HepG2 (cell line): Measurements from ENCODE around the gene CTAG1A. TPM values are rescaled to one million over a fixed set of nuclear protein-coding genes. Genes with fewer than 3 reads are reported as not detected.

Source experiments
- AKNA ChIP-seq: sonication (generic); formaldehyde crosslinking; IDR thresholded peaks from 2 replicates; pipeline ENCODE4 v1.4.0; 2020; ENCODE audit warnings: missing genetic modification reagents, borderline replicate concordance
- ARHGAP35 ChIP-seq: sonication (generic); formaldehyde crosslinking; IDR thresholded peaks from 2 replicates; pipeline ENCODE4 v1.9.0; 2022; ENCODE audit warnings: mild to moderate bottlenecking, inconsistent platforms, moderate library complexity, missing genetic modification reagents, borderline replicate concordance
- CSRNP2 ChIP-seq: sonication (generic); formaldehyde crosslinking; conservative IDR thresholded peaks from 2 replicates; pipeline ENCODE4 v1.8.0; 2022; ENCODE audit warnings: low read depth, missing genetic modification reagents
- DMAP1 ChIP-seq: IDR thresholded peaks from 2 replicates; pipeline ENCODE4 v1.6.1; 2016
- E2F5 ChIP-seq: sonication (generic); formaldehyde crosslinking; conservative IDR thresholded peaks from 2 replicates; pipeline ENCODE4 v1.4.0; 2020; ENCODE audit warnings: missing genetic modification reagents
- EZH2 ChIP-seq: conservative IDR thresholded peaks from 2 replicates; pipeline ENCODE4 v1.6.1; 2012; ENCODE audit warnings: mild to moderate bottlenecking, low read depth, low read length, moderate library complexity
- FIP1L1 ChIP-seq: fragments of 200-400 bp; formaldehyde crosslinking; IDR thresholded peaks from 2 replicates; pipeline ENCODE4 v1.6.1; 2018; ENCODE audit warnings: low read depth, mild to moderate bottlenecking, low read length, moderate library complexity, borderline replicate concordance; ENCODE audit not compliant: insufficient read depth
- FOSL2 ChIP-seq: sonication (generic); formaldehyde crosslinking; IDR thresholded peaks from 2 replicates; pipeline ENCODE4 v1.4.0; 2020; ENCODE audit warnings: missing genetic modification reagents
- FOXJ3 ChIP-seq: sonication (generic); formaldehyde crosslinking; IDR thresholded peaks from 2 replicates; pipeline ENCODE4 v1.4.0; 2020; ENCODE audit warnings: missing genetic modification reagents, mild to moderate bottlenecking, borderline replicate concordance
- MXD3 ChIP-seq: IDR thresholded peaks from 2 replicates; pipeline ENCODE4 v1.6.1; 2016; ENCODE audit warnings: mild to moderate bottlenecking, missing biosample characterization, missing genetic modification reagents
- MXI1 ChIP-seq: IDR thresholded peaks from 3 replicates; pipeline ENCODE4 v1.6.1; 2012; ENCODE audit warnings: low read depth, low read length, inconsistent platforms, borderline replicate concordance
- NFIB ChIP-seq: sonication (generic); formaldehyde crosslinking; IDR thresholded peaks from 2 replicates; pipeline ENCODE4 v1.9.0; 2021; ENCODE audit warnings: missing genetic modification reagents, mild to moderate bottlenecking, borderline replicate concordance
- NFKBIZ ChIP-seq: IDR thresholded peaks from 2 replicates; pipeline ENCODE4 v1.6.1; 2018; ENCODE audit warnings: missing genetic modification reagents, missing compliant biosample characterization
- NFYC ChIP-seq: IDR thresholded peaks from 2 replicates; pipeline ENCODE4 v1.6.1; 2016; ENCODE audit warnings: missing genetic modification reagents, missing compliant biosample characterization
- RCOR2 ChIP-seq: IDR thresholded peaks from 2 replicates; pipeline ENCODE4 v1.6.1; 2016; ENCODE audit warnings: missing biosample characterization, missing genetic modification reagents
- ZFP90 ChIP-seq: sonication (generic); formaldehyde crosslinking; IDR thresholded peaks from 2 replicates; pipeline ENCODE4 v1.8.0; 2022; ENCODE audit warnings: missing genetic modification reagents, mild to moderate bottlenecking, inconsistent platforms, borderline replicate concordance
- ZNF264 ChIP-seq: sonication (generic); formaldehyde crosslinking; IDR thresholded peaks from 2 replicates; pipeline ENCODE4 v1.4.0; 2020; ENCODE audit warnings: missing genetic modification reagents
- ZNF710 ChIP-seq: sonication (generic); formaldehyde crosslinking; IDR thresholded peaks from 2 replicates; pipeline ENCODE4 v1.5.0; 2020; ENCODE audit warnings: mild to moderate bottlenecking, missing genetic modification reagents, borderline replicate concordance
- ZSCAN9 ChIP-seq: IDR thresholded peaks from 2 replicates; pipeline ENCODE4 v1.6.1; 2016; ENCODE audit warnings: borderline replicate concordance
- polyA plus RNA-seq, 8 experiments: library from polyadenylated mRNA; depleted of rRNA in 3 of 8; stranded (reverse) in 7 of 8; unstranded in 1 of 8; fragments of >200 nt; fragmentation: Illumina TruSeq in 4 of 8; extraction: Trizol in 4 of 8; gene quantifications; 2 replicates each; pipeline versions ENCODE4 v1.2.1 to v1.2.3, GENCODE V29; 2011 to 2016; ENCODE audit warnings: low read depth in 4 of 8, missing spikeins in 1 of 8, mixed read lengths in 1 of 8; ENCODE audit not compliant: insufficient read depth in 1 of 8
- total RNA-seq, 5 experiments: library from RNA; depleted of rRNA; stranded (reverse); fragments of >200 nt; fragmentation: Illumina TruSeq; extraction: Trizol; gene quantifications; 2 replicates each; pipeline ENCODE4 v1.2.3, GENCODE V29; 2016; ENCODE audit warnings: low read depth in 1 of 5

CTAG1A gene
- total and polyA plus RNA-seq, 2 of the 13 experiments (the other 11 are each of a cell fraction or from before 2014, with no cell fraction given): not detected

- TF ChIP-seq RCOR2 (no peak), AKNA (CRISPR knock-in tag) (no peak), CSRNP2 (CRISPR knock-in tag) (no peak), ARHGAP35 (CRISPR knock-in tag) (no peak), NFKBIZ (CRISPR knock-in tag) (no peak), MXD3 (CRISPR knock-in tag) (0 out of 2 replicates have a peak, but pooled peaks have one; percentile 25), FOSL2 (CRISPR knock-in tag) (peak; percentile 24), ZNF264 (CRISPR knock-in tag) (peak; percentile 45; the same call in 1 of the 2 replicates), ZFP90 (CRISPR knock-in tag) (0 out of 2 replicates have a peak, but pooled peaks have one; percentile 47), ZNF710 (CRISPR knock-in tag) (no peak), ZSCAN9 (CRISPR knock-in tag) (no peak), DMAP1 (peak; percentile 39; the same call in 1 of the 2 replicates), FOXJ3 (CRISPR knock-in tag) (no peak), MXI1 (no peak; the same call in 2 of the 3 replicates), FIP1L1 (no peak), NFIB (CRISPR knock-in tag) (no peak), EZH2 (no peak), NFYC (CRISPR knock-in tag) (peak; percentile 50; the same call in 1 of the 2 replicates), E2F5 (CRISPR knock-in tag) (no peak)
Observed at GRCh38 chrX:154547245-154548027, 37.5 kb upstream of the CTAG1A start, which contains the start of gene IKBKG (continued).
